ENCODE data around the gene SENP8.

DNA sequence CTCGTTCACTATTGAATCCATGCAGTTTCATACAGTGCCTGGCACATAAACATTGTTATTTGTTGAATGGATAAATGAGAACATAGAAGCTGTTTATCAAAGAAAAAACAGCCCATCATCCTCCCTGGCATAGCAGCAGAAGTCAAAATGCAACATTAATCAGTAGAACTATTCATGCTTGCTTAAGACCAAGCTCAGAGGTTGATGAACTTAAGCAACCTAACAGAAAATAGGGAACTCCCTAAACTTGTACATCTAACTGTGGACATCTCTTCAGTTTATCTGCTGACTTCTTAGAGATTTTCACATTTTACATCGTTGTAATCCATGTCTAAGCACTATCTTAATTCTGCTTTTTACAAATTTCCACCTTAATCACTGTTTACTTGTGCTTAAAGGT lies 29.2 kb downstream of the SENP8 start:
- TF ChIP-seq BACH2 (CRISPR knock-in tag; IDR thresholded peaks at IDR 0.05; ENCODE audit: borderline replicate concordance) (no peak), CSDC2 (CRISPR knock-in tag; IDR thresholded peaks at IDR 0.05) (no peak), ZNF565 (CRISPR knock-in tag; conservative IDR thresholded peaks at IDR 0.05; ENCODE audit: low read depth) (no peak), SNAI2 (CRISPR knock-in tag; IDR thresholded peaks at IDR 0.05) (no peak), ESRRG (CRISPR knock-in tag; IDR thresholded peaks at IDR 0.05) (no peak), OSR1 (CRISPR knock-in tag; IDR thresholded peaks at IDR 0.05) (no peak), CSRNP3 (CRISPR knock-in tag; IDR thresholded peaks at IDR 0.05) (no peak), ARNTL (CRISPR knock-in tag; IDR thresholded peaks at IDR 0.05; ENCODE audit: borderline replicate concordance, low read depth) (no peak), ZFP30 (CRISPR knock-in tag; IDR thresholded peaks at IDR 0.05) (no peak), RARB (CRISPR knock-in tag; IDR thresholded peaks at IDR 0.05) (no peak)
- TF ChIP-seq, protein P1, sequence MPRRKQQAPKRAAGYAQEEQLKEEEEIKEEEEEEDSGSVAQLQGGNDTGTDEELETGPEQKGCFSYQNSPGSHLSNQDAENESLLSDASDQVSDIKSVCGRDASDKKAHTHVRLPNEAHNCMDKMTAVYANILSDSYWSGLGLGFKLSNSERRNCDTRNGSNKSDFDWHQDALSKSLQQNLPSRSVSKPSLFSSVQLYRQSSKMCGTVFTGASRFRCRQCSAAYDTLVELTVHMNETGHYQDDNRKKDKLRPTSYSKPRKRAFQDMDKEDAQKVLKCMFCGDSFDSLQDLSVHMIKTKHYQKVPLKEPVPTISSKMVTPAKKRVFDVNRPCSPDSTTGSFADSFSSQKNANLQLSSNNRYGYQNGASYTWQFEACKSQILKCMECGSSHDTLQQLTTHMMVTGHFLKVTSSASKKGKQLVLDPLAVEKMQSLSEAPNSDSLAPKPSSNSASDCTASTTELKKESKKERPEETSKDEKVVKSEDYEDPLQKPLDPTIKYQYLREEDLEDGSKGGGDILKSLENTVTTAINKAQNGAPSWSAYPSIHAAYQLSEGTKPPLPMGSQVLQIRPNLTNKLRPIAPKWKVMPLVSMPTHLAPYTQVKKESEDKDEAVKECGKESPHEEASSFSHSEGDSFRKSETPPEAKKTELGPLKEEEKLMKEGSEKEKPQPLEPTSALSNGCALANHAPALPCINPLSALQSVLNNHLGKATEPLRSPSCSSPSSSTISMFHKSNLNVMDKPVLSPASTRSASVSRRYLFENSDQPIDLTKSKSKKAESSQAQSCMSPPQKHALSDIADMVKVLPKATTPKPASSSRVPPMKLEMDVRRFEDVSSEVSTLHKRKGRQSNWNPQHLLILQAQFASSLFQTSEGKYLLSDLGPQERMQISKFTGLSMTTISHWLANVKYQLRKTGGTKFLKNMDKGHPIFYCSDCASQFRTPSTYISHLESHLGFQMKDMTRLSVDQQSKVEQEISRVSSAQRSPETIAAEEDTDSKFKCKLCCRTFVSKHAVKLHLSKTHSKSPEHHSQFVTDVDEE (CRISPR knock-in tag; IDR thresholded peaks at IDR 0.05), result no peak
- TF ChIP-seq, protein P2, sequence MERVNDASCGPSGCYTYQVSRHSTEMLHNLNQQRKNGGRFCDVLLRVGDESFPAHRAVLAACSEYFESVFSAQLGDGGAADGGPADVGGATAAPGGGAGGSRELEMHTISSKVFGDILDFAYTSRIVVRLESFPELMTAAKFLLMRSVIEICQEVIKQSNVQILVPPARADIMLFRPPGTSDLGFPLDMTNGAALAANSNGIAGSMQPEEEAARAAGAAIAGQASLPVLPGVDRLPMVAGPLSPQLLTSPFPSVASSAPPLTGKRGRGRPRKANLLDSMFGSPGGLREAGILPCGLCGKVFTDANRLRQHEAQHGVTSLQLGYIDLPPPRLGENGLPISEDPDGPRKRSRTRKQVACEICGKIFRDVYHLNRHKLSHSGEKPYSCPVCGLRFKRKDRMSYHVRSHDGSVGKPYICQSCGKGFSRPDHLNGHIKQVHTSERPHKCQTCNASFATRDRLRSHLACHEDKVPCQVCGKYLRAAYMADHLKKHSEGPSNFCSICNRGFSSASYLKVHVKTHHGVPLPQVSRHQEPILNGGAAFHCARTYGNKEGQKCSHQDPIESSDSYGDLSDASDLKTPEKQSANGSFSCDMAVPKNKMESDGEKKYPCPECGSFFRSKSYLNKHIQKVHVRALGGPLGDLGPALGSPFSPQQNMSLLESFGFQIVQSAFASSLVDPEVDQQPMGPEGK (CRISPR knock-in tag; IDR thresholded peaks at IDR 0.05; ENCODE audit: borderline replicate concordance), result no peak
- TF ChIP-seq, protein P3, sequence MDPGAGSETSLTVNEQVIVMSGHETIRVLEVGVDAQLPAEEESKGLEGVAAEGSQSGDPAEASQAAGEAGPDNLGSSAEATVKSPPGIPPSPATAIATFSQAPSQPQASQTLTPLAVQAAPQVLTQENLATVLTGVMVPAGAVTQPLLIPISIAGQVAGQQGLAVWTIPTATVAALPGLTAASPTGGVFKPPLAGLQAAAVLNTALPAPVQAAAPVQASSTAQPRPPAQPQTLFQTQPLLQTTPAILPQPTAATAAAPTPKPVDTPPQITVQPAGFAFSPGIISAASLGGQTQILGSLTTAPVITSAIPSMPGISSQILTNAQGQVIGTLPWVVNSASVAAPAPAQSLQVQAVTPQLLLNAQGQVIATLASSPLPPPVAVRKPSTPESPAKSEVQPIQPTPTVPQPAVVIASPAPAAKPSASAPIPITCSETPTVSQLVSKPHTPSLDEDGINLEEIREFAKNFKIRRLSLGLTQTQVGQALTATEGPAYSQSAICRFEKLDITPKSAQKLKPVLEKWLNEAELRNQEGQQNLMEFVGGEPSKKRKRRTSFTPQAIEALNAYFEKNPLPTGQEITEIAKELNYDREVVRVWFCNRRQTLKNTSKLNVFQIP (CRISPR knock-in tag; IDR thresholded peaks at IDR 0.05; ENCODE audit: borderline replicate concordance, low read depth), result no peak
